Stimulated activated CD4-positive, alpha-beta T cell treated with anti-CD3 and anti-CD28 coated beads, Interleukin-4, amount 100 ng/mL, for 48 hours (primary cell): ENCODE data around the gene ZGPAT.

Experiments
- DNase-seq, 2 donors: peaks; one replicate each; pipeline ENCODE4 v3.0.0-alpha.2; 2020; ENCODE audit warnings: low read depth in 2 of 2

The ZGPAT gene

DNA sequence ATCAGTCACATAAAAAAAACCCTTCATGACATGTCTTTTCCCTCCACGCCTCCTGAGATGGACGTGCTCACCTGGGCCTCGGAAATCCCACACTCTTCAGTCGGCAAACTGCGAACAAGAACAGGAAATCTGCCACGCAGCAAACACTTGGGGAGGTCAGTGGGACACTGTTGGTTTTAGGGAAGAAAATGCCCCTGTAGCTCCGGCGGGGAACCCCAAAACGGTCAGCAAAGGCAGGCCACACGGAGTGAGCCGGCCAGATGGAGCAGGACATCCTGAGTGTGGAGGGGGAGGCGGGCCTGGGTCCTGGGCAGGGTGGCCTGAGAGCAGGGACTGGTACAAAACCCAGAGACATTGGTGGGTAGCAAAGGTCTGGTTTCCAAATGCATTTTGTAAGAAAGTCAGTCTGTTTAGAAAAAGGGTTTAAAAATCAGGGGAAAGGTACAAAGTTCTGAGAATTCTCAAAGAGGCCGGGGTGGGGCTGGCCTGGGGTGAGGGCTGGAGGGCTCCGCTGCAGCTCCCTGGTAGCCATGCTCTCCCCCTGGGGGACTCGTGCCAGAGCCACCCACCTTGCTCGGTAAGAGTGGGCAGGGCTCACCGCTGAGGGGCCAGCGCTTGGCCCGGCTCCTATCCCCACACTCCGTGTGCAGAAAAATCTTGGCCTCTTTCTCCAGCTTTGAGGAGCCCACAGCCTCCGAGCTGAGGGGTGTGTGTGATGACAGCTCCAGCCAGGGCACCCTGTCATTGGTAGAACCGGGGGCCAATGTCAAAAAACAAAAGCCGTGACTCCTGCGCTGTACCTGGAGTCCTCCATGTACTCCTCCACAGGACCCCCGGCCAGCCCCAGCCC, 37.0 kb downstream of the ZGPAT start:
- no peak for DNase-seq

- DNase-seq = no peak
Measured at GRCh38 chr20:63745424-63745805, 37.6 kb downstream of the ZGPAT start.

GRCh38 chr20:63745961-63746731, 38.3 kb downstream of the ZGPAT start:
- DNase-seq = no peak

- no peak for DNase-seq
Measured at GRCh38 chr20:63746751-63747315, 39.0 kb downstream of the ZGPAT start.

- no peak for DNase-seq
Measured at GRCh38 chr20:63747622-63748069, 39.8 kb downstream of the ZGPAT start.

DNA sequence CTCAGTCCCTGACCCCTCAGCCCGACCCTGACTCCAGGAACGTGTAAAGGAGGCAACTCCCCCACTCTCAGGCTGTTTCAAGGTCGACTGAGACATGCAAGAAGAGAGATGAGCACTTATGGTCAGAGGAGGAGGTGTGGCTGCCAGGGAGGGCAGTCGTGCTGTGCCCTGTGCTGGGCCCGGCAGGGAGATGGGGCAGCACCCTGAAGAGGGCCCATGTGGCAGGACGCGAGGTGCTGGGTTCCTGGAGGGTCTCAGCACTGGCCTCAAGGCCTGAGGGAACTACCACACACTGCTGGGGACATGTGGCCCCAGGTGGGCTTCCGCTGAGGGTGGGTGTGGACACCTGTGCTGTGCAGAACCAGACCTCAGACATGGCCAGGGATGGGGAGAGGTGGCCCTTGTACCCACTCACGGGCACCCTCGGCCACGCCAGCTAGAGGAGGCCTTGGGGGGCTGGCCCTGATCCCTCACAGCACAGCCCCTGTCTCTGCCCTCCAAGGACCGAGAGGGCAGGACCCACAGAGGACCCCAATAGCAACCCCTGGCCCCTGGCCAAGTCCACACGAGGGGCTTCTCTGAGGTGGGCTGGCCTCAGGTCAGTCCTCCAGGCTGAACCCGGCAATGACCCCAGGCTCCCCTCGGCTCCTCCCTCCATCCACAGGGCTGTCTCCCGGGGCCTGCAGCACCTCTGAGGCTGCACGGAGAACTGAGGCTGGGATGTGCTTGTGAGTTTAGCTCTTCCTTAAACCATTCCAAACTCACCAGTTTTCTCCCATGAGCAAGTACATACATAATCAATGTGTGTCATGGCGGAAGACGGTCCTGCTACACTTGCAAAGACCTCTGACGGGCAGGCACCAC, 40.5 kb downstream of the ZGPAT start:
- DNase-seq = no peak

- DNase-seq = no peak
Measured at GRCh38 chr20:63748934-63749270, 41.1 kb downstream of the ZGPAT start.

DNA sequence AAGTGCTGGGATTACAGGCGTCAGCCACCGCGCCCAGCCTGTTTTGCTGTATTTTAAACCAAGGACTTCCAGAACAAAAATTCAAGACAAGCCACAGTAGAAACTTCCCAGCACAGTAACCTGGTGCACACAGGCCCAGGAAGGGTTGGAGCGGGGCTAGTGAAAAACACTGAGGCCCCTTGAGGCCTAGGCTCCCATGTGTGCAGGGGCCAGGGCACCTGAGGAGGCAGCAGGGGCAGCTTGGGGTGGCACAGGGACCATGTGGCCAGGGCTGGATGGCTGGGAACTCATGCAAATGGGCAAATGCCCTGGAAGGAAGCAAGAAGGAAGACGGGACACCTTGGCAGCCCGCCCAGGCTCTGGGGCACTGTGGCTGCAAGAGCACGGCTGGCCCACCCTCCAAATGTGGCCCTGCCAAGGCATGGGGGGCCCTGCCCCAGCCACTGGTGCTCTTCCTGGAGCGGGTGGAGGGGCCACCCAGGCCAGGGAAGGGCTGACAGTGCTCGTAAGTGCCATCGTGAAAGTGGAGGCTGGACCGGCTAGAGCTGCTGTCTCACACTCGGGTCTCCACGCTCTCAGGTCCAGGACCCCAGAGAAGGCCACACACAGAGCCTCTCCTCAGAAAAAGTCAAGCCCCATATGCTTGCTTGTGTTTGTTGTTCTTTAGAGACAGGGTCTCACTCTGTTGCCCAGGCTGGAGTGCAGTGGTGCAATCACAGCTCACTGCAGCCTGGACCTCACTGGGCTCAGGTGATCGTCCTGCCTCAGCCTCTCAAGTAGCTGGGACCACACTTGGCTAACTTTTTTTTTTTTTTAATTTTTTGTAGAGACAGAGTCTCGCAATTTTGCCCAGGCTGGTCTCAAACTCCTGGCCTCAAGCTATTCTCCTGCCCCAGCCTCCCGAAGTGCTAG, 42.0 kb downstream of the ZGPAT start:
- no peak for DNase-seq

DNA sequence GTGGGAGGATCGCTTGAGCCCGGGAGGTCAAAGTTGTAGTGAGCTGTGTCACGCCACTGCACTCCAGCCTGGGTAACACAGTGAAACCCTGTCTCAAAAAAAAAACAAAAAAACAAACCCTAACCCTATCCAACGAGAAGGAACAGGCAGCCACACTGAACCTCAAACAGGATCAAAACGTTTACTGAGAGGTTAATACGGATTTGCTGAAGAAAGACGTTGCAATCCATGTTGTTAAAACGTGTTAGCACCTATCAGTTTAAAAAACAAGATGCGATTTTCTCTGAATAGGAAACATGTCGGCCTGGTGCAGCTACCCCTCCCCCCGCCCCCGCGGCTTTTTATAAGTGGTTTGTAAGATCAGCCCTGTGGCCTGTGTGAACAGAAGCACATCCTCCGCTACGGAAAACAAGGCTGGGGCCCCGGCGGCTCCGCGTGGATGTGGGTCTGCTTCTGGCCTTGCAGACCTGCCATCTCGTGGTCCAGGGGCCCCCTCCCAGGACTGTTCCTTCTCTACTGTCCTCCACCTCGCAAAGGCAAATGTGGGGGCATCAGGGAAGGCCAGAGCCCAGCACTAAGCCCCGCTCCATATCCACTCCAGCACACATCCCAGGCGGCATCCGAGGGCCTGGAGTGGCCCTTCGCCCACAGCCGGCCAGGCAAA, 43.1 kb downstream of the ZGPAT start:
- peak in 1 of 2 donors; percentile 40 for DNase-seq

GRCh38 chr20:63751471-63752271, 43.8 kb downstream of the ZGPAT start:
- no peak for DNase-seq

GRCh38 chr20:63752411-63753101, 44.7 kb downstream of the ZGPAT start:
- DNase-seq = no peak

GRCh38 chr20:63753381-63753780, 45.5 kb downstream of the ZGPAT start:
- DNase-seq = no peak

- no peak for DNase-seq
Measured at GRCh38 chr20:63754008-63754407, 46.2 kb downstream of the ZGPAT start.

DNA sequence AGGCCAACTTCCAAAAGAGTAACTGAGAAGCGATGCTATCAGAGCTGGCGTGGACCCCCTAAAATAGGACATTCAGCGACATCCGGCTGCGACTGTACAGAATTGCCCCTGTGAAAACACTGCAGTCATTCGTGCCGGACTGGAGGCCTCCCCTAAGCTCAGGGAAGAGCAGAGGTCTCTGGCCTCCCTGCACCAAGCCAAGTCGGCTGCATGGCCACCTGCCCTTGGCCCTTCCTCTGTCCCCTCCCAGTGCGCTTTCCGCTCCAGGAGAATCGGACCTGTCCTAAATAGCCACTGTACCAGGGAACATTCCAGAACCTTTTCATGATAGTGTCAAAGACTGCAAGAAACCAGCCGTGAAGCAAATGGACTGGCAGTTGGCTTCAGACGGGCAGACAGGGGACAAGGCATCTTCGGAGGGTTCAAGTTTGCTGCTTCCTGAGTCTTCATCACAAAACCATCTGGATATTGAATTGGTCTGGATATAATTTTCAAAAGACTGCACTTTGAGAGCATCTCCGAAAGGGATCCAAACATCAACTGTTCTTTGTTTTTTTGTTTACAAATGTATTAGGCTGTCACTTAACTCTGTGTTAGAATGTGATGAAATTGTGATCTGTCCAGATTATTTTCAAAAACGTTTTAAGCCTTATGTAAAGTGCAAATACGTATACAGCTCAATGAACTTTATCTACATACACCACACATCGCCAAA, 48.3 kb downstream of the ZGPAT start:
- DNase-seq = no peak

- no peak for DNase-seq
Measured at GRCh38 chr20:63756648-63756991, 48.8 kb downstream of the ZGPAT start.

DNA sequence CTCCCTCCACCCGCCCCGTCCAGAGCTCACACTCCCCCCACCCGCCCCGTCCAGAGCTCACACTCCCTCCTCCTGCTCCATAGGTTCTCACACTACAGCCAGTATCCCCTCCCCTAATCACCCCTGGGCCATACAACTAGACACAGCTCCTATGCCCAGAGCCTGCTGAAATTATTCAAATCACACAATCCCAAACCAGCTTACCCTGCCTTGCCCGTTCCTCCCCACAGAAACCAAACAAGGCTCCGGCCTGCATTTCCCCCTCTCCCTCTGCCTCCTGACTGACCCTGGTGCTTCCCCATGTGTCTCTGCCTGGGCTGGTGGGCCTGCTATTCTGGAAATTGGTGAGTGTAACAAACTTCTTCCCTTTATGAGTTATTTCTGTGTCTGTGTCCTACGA, 50.3 kb downstream of the ZGPAT start:
- DNase-seq = no peak

- DNase-seq = no peak
Measured at GRCh38 chr20:63759377-63759901, 51.6 kb downstream of the ZGPAT start.
